Hematopoietic multipotent progenitor cell treated with erythropoietin and hydrocortisone succinate and interleukin-3 and kit ligand, for 8 days (in vitro differentiated cells): ENCODE data around the gene XRCC1.

Experiments
- DNase-seq: peaks from one replicate; pipeline ENCODE4 v3.0.0-alpha.2; 2015

Gene XRCC1

DNA sequence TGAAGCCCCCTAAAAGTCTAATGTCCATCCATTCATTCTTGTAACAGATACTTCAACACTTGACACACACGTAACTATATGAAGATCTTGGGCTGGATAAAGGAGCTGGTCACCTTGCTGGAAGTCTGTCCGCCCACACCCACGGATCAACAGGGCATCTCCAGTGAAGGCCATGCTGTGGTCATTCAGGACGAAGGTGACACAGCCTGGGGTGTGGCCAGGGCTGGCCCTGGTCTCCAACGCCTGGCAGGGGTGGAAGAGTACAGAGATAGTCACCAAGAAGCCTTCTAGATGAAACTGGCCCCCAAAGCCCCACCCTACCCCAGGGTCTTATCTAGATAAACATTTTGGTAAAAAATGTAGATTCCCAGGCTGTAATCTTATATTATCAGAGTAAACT lies 64.0 kb downstream of the XRCC1 start:
- DNase-seq, result no peak

DNA sequence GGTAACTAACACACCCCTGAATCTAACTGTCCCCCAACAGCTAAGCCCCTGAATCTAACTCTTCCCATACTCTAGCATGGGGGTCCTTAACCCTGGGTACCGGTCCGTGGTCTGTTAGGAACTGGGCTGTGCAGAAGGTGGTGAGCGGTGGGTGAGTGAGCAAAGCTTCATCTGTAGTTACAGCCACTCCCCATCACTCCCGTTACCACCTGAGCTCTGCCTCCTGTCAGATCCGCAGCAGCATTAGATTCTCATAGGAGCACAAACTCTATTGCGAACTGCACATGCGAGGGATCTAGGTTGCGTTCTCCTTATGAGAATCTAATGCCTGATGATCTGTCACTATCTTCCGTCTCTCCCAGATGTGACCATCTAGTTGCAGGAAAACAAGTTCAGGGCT lies 64.6 kb downstream of the XRCC1 start:
- no peak for DNase-seq

DNA sequence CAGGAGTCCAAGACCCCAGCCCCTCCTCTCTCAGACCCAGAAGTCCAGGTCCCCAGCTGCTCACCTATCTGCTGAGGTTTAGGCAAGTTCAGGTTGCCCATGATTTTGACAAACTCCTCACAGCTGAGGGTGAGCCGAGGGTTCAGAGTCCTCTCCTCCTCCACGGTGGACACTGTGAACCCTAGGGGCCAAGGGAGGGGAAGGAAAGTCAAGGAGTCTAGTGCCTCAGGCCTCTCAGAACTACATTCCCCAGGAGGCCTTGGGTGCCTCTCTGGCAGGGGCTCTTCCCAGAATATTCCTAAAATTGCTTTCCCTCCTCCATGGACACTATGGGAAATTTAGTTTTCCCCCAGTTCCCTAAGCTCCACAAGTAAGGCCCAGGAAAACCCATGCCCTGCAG lies 67.4 kb downstream of the XRCC1 start:
- DNase-seq, result no peak

DNA sequence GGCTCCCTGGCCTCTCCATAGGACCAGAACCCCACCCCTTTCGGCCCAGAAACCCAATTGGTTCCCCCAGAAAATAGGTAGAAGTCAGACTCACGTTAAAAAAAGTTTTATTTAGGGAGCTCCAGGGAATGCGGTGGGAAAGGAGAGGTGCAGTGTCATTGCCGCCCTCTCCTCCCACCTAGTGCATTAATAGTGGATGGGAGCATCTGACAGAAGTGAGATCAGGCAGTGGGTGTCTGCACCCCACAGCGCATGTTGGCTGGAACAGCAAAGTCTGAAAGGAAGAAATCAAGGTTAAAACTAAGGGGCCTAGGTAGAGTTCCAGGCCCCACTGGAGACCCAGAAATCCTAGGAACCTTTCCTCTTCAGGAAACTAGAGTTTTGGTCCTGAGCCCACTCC lies 68.7 kb downstream of the XRCC1 start:
- DNase-seq, result no peak

DNA sequence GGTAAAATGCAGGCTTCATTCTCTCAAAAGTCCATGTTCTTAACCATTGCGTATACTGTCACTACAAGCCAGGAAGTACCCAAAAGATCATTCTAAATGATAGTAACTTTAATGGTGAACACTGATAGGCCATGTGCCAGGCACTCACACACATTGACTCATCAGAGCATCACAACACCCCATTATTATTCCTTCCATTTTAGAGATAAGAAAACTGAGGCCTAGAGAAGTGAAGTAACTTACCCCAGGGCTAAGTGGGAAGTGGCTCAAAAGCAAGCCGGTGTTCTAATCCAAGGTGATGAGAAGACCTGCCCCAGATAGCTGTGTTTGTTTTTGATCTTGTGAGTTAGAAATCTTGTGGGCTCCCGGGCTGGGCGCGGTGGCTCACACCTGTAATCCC lies 69.4 kb downstream of the XRCC1 start:
- peak; percentile 93 for DNase-seq

DNA sequence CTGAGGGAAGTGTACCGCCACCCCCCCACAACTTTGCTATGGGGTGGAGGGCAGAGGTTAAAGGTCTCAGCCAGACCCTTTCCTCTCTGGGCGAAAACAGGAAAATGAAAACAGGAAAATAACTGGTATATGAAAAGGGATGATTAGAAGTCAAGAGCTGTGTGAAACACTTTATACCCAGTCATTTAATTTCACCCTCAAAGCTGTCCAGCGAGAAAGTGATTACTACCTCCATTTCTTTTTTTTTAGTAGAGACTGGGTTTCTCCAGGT lies 70.2 kb downstream of the XRCC1 start:
- no peak for DNase-seq

DNA sequence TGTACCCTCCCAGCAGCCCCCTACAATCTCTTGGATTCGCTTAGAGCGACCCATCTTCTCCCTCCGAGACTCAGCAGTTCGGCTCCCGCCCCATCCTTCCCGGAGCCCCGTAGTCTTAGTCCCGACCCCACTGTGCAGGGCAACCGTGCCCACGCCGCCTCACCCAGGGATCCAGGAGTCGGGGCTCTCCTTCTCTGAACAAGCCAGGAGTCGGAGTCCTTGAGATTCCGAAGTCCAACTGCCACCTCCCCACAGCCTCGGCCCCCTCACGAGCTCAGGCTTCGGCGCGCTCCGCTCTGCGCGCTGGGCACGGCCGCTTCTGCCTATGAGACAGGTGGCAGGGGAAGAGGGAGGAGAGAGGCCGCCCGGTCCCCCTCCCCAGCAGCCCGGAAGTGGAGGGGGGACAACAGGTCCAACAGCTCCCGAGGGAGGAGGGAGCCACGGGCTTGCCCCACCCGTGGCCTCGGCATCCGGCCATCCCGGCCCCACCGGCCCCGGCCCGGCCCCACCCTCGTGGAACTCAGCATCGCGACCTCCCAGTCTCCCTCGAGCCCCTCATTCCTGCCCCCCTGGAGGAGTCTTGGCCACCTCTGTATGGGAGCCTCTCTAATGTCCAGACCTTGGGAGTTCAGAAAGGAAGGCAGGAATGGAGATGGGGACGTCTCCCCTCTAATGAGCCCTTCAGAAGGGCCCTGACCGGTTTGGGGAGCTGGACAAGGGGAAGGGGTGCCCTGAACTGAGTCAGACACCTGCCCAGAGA lies 70.7 kb downstream of the XRCC1 start, which contains the start of gene PHLDB3:
TSS of gene PHLDB3 (minus strand) at position 321 of the 760 bp plus-strand sequence. CDS start 628 bp downstream, outside the sequence.
- DNase-seq, result peak; percentile 35

DNA sequence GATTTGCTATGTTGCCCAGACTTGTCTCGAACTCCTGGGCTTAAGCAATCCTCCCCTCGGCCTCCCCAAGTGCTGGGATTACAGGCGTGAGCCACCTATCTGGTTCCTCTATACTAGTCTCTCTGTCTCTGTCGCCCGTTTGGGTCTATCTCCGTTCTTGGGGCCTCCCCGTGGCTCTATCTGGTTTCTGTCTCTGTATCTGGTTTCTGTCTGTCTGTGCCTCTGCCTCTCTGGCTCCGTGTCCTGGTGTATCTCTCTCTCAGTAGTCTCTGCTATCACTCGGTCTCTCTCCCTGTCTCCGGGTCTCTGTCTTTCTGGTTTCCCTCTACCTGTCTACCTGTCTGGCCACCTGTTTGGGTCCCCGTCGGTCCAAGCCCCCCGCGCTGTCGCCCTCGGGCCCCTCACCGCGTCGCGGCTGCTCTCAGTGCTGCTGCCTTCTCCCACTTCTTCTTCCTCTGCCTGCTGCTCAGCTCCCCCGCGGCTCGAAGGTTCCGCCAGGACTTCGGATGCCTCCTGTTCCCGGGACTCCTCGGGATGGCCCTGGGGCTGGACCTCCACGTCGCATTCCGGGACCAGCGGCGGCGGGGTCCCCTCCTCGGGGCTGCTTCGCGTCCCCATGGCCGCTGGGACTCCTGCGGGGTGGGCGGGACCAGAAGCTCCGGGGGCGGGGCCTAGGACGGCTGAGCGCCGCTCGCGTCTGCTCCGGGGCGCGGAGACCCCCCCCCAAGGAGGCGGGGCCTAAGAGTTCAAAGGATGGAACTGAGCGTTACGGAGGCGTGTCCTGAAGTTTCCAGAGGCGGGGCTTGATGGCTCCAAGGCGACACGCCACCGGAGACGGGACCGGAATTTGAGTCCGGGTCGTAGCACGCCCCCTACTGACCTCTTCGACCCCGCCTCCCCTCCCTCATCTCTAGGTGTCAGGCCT lies 71.6 kb downstream of the XRCC1 start:
- peak; percentile 95 for DNase-seq

DNA sequence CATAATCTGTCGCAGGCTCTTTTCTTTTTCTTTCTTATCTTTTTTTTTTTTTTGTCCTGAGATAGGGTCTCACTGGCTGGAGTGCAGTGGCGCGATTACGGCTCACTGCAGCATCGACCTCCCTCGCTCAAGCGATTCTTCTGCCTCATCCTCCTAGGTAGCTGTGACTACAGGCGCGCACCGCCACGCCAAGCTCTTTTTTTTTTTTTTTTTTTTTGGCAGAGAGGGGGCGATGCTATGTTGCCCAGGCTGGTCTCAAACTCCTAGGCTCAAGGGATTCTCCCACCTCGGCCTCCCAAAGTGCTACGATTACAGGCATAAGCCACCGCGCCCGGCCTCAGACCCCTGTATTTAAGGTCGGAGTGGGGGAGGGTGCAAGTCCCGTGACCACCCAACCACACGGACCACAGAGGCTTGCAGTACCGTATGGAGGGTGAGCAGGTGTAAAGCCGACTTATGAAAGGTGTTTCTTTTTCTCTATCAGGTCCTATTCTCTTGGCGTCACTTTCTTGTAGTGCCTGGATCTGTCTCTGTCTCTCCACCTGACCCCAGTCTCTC lies 72.8 kb downstream of the XRCC1 start:
- DNase-seq, result no peak

DNA sequence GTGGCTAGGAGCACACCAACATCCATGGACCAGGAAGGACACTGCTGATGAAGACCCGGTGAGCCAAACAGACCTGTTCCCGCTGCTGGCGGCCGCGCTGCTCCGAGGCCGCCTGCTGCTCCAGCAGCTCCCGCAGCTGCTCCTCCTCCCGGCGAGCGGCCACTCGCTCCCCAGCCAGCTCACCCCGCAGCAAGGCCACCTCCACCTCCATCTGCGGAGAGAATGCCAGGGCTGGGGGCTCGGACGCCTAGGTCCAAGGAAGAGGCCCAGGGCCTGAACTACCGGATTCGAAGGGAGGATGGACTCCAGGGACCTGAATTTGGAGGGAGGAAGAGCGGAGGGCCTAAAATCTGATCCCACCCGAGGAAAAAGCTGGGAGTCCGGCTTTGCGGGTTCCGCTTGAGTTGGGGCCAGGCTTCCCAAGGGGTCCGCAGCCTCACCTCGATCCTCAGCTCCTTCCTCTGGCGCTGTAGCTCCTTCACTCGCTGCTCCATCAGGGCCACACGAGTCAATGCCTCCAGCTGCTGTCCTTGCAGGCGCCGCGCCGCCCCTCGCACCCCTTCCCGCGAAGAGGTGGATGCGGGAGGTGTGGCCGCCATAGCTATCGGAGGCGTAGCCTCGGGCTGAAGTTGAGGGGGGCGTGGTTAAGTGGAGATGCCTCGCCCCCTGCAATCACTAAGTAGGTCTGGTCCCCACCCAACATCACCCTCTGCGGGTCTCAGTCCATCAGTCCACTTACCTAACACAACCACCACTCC lies 73.5 kb downstream of the XRCC1 start:
- no peak for DNase-seq

DNA sequence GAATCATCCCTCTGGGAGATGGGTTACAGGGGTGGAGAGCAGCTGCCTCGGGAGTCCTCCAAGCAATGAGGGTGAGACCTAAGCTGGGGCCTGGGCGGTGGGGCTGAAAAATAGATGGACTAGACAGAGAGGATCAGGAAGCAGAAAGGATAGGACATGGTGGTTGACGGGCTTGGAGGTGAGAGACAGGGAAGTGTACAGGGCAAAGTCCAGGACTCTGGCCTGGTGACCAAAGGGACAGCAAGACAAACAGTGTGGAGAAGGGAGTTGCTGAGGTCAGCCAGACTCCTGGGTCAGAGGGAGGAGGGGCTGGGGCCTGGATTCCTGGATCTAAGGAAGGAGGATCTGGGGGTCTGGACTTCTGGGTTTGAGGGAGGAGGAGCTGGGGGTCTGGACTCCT lies 76.3 kb downstream of the XRCC1 start:
- DNase-seq, result no peak

DNA sequence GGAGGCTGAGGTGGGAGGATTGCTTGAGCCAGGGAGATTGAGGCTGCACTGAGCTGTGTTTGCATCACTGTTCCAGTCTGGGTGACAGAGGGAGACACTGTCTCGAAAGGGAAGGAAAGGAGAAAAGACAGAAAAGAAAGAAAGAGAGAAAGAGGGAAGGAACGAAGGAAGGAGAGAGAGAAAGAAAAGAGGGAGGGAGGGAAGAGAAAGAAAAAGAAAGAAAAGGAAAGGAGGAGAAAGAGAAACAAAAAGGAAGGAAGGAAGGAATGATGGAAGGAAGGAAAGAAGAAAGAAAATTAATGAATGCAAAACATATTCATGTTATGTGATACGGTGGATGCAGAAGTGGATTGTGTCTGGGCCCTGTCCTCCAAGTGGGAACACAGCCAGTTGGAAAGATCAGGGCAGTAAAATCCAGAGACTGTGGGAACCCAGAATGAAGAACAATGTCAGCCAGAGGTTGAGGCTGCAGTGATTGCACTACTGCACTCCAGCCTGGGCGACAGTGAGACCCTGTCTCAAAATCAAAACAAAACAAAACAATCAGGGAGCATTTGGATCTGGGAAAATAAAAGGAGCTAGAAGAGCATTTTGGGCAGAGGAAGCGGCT lies 77.0 kb downstream of the XRCC1 start:
- no peak for DNase-seq

DNA sequence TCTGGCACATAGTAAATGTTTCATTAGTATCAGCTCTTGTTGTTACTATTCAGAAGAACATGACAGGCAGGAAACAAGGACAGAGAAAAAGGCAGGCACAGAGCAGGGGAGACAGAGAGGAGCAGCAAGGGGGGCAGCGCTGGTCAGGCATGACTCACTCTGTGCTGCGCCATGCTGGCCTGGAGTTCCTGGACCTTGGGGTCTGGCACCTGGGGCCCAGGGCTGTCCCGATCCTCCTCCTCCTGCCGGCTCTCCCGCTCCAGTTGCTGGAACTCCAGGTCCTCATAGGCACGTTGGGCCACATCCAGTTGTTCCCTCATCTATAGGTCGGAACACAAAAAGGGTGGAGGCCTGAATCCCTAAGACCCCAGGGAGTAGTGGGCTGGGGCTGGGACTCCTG lies 78.4 kb downstream of the XRCC1 start:
- DNase-seq, result no peak

DNA sequence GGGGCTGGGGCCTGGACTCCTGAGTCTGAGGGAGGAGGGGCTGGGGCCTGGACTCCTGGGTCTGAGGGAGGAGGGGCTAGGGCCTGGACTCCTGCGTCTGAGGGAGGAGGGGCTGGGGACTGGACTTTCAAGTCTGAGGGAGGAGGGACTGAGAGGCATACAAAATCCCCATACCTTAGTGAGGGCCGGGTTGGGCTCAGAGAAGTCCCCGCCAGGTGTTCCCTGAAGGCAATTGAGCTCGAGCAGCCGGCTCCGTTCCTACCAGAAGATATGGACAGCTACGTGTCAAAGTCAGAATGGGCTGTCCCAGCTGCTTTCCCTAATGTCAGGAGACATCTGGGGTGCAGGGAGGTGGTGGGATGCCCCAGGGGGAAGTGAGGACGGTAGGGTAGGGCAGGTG lies 80.2 kb downstream of the XRCC1 start:
- DNase-seq, result no peak
